Inflammatory macrophage (primary cell): Measurements from ENCODE around the gene BACH2.
A peak's percentile ranks its signal among the peaks of the same experiment; 100 is the strongest.
"Not testable (repeated sequence)": the region's sequence is repeated elsewhere in the genome, so short reads cannot be mapped to it uniquely, and the experiment has no call there.

ENCODE experiments used
- DNase-seq, 2 donors: peaks; one replicate each; pipeline ENCODE4 v3.0.0-alpha.2; 2020 to 2022
- total RNA-seq, 18 experiments: gene quantifications; one replicate each; lab custom pipeline; 2026; ENCODE audit warnings: mixed read lengths in 6 of 18, inconsistent platforms in 2 of 18; lab: John Stamatoyannopoulos, UW

Gene BACH2
- total RNA-seq = 0.04 to 0.28 (median 0.15) reads per million in 18 experiments

DNA sequence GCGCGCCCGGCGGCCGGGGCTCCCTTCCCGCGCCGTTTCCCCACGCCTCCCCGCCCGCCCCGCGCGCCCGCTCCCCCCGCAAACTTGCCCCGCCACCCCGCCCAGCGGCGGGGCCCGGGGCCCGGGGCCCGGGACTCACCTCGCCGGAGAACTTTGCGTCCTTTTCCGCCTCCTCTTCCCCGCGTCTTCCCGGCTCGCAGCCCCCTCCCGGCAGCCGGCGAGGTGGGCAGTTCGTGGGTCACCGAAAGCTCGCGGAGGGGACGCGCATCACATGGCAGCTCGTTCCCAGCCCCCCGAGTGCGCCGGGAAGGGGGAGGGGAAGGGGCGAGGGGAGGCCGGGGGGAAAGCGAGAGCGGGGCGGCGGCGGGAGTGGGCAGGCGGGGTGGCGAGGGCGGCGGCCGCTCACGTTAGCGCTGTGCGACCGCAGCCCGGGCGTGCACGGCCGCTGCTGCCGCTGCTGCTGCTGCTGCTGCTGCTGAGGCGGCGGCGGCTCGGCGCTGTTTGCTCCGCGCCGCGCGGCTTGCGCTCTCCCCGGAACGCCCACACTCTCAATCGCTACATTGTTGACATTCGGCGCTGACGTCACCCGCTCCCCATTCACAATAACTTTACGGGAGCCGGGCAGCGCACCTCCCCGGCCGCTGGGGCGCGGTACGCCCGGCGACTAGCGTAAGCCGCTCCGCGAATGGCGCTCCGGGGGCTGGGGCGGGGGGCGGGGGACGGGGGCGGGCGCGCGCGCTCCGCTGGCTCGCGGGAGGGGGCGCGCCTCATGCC, at the start of gene BACH2:
Gene BACH2, minus strand, starts transcription at position 503 of the 774 bp plus-strand sequence. CDS start 287,999 bp downstream, outside the sequence.
- DNase-seq = peak; percentile 80 to 87

DNA sequence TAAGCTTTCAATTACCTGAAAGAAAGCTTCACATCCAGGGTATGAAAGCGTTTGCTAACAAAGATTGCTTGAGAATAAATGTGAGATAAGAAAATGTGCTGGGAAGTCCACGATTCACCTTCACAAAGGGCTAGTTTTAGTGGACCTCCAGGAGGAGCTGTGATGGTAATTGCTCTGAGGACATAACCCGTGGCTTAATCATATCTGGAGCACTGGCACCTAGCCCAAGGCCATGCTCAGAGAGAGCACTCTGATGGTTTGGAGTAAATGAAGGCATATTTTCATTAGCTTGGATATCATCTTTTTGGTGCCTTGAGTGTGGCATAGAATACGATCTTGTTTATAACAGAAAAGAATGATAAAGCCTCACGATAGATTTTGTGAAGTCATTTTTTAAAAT, 46.9 kb upstream of the BACH2 start:
- DNase-seq = no peak

DNA sequence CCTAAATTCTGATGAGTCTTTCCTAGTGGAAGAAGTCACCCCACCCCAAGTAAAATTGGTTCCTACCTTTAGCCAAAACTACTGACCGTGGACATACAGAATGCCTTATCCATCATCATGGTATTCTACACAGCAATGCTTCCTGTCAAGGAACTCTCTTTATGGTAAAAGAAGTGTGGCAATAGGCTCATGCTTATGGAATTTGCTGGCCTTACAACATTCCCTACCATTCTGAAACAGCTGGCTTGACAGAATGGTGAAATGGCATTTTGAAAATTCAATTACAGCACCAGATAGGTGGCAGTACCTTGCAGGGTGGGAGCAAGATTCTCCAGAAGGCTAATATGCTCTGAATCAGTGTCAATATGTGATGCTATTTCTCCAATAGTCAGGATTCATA, 41.8 kb upstream of the BACH2 start:
- no peak for DNase-seq

DNA sequence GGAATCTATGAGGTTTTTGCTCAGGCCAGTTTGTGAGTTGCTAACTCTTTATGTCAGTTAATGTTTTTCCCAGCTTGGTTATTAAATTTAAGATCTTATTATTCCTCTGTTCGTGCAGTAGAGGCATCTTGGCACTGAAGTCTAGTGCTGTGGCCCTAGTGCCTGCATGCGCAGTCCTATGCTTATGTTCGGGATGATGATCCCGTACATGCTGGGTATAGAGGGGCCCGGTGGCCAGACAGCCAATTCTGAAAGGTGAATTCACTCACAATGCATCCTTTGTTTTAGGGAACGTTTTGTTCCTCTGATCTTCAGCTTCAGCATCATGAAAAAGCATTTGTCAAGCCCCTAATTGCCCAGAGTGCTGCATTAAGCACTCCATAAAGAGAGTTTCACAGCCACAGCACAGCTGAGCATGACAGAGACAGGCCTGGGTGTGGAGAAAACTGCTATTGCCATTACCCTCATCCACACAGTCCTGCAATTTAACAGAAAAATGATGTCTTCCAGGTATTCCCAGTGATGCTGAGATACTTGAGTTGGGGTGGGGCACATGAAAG, 39.8 kb upstream of the BACH2 start:
- DNase-seq = no peak

DNA sequence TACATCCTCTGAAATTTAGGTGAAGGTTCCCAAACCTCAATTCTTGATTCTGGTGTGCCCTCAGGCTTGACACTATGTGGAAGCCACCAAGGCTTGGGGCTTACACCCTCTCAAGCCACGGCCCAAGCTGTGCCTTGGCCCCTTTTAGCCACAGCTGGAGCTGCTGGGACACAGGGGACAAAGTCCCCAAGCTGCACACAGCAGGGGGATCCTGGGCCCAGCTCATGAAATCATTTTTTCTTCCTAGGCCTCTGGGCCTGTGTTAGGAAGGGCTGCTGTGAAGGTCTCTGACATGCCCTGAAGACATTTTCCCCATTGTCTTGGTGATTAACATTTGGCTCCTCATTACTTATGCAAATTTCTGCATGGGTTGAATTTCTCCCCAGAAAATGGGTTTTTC, 37.3 kb upstream of the BACH2 start:
- no peak for DNase-seq

DNA sequence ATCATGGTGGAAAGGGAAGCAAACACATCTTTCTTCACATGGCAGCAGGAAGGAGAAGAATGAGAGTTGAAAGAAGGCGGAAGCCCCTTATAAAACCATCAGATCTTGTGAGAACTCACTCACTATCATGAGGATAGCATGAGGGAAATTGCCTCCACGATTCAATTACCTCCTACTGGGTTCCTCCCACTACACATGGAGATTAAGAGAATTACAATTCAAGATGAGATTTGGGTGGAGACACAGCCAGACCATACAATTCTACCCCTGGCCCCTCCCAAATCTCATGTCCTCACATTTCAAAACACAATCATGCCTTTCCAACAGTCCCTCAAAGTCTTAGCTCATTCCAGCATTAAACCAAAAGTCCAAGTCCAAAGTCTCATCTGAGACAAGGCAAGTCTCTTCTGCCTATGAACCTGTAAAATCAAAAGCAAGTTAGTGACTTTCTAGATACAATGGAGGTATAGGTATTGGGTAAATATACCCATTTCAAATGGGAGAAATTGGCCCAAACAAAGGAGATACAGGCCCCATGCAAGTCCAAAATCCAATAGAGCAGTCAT, 36.4 kb upstream of the BACH2 start:
- not testable (repeated sequence) for DNase-seq

DNA sequence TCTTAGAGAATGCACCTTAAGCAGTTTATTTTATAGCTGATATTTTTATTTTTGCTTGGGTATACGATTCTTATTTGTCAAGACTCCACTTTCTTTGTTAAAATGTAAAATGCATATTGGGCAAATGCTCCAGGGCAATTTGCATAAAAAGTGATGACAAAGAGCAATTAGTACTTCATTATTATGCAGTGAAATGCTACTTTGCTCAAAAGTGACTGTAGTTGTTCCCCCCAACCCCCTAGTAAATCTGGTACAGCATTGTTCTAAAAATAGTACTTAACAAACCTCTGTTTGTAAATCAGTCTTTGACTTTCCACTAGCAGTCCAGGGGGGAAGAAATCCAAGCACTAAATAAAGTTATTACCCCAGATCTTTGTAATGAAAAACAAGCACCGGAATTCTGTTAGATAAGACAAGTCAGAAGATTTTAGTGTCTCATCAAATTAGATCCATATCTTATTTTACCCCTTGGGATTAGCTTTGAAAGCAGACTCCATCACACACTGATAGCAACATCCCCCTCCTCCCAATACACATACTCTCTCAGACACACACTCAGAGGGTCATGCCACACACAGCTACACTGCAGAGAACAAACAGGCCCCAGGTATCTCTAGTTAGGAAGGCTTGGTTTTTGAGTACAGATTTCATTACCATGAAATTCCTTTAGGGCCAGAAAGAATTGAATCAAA, 32.9 kb upstream of the BACH2 start:
- DNase-seq = no peak

DNA sequence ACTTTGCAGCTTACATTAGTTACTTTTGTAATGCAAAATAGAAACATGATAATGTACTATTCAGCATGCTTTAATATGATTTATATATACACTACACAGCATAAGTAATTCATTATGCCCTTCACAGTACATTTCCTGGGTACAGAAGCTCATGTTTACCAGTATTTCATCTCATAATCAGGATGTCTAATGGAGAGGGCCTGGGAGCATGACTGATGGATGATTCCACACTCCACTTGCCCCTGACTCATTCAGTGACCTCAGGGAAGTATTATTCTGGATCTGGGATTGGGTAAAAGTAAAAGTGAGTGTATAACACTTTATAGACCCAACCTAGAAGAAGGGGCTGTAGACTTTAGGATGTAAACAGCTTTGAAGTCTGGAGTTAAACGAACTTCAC, 31.4 kb upstream of the BACH2 start:
- no peak for DNase-seq

DNA sequence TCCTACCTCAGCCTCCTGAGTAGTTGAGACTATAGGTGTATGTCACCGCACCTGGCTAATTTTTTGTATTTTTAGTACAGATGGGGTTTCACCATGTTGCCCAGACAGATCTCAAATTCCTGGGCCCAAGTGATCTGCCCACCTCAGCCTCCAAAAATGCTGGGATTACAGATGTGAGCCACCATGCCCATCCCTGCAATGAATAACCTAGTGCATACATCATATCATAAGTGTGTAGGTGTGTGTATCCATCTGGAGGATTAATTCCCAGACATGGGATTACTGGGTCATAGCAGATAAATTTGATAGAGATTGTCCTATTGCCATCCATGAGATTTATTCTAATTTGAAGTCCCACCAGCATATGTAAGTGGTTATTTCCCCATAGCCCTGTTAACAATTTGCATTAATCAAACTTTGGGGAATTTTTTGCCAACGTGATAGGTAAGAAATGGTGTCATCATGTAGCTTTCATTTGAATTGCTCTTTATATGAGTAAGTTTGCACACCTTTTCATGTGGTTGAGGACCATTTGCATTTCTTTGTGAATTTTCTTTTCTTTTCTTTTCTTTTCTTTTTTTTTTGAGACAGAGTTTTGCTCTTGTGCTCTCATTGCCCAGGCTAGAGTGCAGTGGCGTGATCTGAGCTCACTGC, 29.9 kb upstream of the BACH2 start:
- DNase-seq = no peak

DNA sequence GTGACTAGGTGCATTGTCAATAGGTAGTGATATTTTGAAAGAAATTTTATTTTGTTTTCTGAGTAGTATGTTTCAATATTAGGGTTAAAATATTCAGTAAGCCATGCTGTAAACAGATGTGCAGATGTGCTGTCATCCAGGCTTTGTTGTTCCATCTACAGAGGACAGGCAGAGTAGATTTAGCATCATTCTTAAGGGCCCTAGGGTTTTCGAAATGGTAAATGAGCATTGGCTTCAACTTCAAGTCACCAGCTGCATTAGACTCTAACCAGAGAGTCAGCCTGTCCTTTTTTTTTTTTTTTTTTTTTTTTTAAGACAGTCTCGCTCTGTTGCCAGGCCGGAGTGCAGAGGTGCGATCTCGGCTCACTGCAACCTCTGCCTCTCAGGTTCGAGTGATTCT, 27.1 kb upstream of the BACH2 start:
- no peak for DNase-seq

DNA sequence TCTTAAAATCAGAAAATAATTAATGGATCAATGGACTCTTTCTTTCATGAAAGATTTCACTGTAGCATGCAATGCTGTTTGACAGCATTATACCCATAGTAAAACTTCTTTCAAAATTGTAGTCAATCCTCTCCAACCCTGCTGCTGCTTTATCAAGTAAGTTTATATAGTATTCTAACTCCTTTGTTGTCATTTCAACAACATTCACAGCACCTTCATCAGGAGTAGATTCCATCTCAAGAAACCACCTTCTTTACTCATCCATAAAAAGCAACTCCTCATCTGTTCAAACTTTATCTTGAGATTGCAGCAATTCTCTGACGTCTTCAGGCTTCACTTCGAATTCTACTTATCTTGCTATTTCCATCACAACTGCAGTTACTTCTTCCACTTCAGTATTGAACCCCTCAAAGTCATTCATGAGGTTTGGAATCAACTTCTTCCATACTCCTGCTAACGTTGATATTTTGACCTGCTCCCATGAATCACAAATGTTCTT, 26.4 kb upstream of the BACH2 start:
- no peak for DNase-seq

DNA sequence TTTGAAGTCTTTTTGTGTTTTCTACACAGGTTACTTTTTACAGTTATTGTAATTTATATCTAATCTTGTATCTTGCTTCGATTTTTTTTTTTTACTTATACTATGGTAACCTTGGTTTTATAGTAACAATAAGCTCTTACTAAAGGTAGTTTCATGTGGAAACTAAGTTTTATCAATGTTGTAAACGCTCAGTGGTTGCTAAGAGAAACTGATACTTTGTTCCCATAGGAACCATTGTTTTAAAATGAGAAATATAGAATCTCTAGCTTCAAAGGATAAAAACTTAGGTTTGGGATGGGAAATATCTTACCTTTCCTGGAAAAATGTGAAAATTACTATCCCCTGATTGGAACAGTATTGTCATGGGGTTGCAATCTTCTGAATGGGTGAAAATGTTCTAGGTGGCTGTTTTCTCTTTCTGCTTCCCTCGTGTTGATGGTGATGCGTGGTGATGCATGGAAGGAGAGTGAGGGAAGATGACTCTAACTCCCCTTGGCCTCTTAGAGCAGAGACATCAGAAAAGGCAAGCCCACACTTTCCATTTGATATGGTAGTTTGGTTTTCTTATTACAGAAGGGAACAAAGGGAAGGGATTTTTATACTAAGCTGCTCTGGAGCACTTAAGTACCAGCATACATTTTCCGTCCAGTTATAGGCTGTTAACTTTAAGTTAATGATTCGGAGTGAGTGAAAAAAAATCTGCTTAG, 23.5 kb upstream of the BACH2 start:
- no peak for DNase-seq

DNA sequence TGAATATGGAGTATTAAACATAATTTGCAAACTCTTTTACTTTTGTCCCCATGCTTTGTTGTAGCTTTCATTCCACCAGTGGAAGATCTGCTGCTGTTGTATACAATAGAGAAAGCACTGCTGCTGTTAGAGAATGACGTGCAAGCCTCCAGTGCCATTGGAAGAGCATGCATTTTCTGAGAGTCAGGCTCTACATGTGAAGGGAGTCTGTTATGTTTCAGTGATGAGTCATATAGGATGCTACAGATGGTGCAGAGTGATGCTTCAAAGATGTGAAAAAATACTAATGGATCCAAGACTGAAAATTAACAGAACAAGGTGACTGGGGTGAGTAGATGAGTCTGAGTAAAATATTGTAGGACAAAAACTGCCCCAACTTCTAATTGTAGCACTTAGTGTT, 22.4 kb upstream of the BACH2 start:
- DNase-seq = no peak

DNA sequence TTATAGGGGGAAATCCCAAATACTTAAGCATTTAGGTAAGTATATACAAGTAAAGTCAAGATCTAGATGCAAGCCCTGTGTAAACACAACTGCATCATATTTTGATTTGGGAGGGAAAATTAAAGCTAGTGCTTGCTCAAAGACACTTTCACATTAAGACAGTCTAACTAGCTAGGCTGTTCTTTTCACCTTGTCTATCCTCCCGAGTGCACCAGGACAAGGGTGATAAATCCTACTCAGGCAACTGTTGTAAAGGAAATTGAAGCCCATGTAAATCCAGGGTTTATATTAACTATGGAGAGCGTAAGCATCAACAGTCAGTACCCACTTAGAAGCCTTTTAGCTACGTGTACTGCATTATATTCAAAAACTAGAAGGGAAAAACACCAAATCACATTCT, 19.3 kb upstream of the BACH2 start:
- DNase-seq = no peak

DNA sequence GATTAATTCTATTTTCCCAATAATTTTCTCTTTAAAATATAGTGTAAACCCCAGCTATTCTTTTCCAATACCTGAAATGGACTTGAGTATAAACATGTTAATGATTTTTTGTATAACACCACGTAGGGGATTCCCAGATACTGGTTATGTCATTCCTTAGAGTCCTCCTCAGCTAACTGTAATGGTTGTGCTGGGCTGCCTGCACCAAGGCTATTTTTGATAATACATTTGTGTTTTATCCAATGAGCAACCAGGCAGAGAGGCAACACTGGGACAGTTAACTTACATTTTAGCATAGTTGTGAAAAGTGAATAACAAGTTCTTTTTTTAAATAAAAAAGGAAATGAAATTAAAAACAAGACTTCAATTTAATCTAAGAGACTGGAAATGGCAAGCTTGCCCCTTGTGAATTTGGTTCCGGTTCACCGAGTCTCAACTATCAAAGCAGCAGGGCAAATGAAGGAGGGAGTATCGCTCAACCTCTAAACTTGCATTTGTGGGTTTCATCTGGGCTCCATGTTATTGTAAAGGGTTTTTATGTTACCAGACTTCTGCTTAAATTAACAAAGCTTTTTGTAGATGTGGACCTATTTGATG, 18.8 kb upstream of the BACH2 start:
- no peak for DNase-seq

DNA sequence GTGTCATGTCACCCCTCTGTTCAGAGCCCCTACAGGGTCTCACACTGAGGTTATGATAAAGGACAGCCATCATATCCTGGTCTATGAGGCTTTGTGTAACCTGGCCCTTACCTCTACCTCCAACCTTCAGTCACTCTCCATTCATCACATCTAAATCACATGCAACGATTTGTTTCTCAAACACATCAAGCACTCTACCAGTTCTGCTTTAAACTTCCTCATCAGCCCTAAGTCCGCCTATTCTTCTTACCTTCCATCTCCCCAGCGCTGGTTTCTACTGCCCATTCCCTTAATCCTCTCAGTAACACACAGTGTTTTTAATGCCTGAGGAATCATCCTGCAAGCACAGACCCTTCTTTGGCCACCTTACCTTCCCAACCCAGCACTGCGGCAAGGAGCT, 17.9 kb upstream of the BACH2 start:
- DNase-seq = no peak

DNA sequence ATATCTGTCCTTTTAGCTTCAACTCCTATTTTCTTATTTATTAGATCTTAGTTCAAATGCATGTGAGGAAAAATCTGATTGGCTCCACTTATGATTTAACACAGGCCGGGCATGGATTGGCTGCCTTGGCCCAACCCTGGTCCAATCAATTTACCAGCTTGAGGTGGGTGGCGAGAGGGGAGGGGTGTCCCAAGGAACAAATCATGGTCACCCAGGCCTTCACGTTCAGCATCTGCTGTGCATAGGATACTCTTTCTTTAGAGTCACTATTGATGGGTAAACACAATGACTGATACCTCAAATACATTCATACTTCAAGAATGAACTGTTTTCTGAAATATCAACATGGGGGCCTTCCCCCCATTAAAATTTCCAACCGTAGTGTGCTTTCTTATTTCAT, 14.9 kb upstream of the BACH2 start:
- DNase-seq = no peak

DNA sequence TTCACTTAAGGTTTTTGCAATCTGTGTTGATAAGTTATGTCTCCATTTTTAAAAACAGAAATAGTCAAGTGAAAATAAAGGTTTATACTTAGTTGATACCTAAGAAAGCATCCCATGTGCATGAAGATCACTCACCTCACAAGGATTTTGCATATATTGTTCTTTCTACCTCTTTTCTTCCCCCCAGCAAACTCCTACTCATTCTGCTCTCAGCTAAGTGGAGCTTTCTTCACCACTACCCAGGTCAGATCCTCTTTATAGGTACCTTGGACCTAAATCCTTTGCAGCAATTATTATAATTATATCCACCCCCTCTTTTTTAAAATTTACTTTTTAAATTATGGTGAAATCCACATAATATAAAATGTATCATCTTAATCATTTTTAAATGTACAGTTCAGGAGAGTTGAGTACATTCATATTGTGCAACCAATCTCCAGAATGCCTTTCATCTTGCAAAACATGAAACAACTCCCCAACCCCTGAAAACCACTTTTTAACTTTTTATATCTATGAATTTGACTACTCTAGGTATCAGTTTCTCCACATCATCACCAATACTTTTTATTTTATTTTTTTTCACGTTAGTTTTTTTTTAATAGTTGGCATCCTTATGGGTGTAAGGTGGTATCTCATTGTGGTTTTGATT, 9.3 kb upstream of the BACH2 start:
- no peak for DNase-seq

DNA sequence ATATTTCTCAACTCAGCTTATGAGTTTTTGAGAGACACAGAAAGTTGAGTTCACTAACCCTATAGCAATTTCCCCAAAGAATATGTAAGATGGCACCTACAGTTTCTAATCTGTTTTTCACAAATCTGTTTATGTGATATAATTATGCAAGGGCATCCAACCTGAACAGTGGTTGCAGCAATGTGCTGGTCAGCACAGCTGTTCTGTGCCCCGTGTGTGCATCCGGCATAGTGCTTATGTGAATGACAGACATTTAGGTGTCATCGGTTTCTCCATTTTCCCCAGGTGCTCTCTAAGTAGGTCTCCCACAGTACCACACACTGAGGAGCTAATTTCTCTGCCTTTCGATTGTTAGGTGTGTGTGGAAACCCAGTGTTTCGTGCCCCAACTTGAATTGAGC, 7.7 kb upstream of the BACH2 start:
- DNase-seq = no peak

DNA sequence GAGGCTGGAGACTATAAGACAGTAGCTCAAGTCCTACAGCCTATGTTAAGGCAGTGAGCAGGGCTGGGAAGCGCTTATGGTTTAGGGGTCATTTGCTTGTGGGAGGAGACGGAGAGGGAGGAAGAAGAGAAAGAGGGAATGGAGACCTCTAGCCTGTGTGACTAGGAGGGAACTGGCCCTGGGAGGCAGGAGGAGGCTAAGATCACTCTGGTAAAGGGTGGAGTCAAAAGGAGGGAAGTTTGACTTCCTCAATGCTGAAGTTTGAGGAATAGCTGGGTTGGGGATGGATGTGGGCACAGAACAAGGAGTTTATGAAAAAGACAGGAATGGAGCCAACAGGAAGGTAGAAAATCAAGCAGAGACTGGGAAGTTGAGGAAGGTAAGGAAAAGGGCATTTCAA, 6.4 kb upstream of the BACH2 start:
- DNase-seq = peak; percentile 35 to 56

DNA sequence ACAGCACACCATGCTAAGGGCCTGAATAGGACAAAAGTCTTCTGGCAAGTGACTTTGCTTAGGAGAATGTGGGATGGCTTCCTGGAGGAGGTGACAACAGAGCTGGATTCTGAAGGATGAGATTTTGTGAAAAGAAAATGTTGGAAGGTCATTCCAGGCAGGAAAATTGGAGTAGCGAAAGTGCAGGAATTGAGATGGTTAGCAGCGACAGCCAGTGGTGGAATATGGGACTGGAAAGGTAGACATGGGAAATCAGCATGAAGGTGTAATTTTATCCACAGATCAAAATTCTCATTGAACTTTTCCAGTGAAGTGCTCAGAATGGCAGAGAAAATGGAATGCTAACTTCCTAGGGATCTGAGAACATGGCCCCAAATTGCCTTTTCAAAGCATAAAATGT, 5.7 kb upstream of the BACH2 start:
- DNase-seq = no peak
